MM.1S (cell line): ENCODE measurements around the gene FIBIN.

ENCODE experiments used
- CTCF ChIP-seq: fragments of 300-600 bp; sonication (generic); IDR thresholded peaks from 2 replicates; pipeline ENCODE4 v1.5.1; 2016; ENCODE audit warnings: antibody characterized with exemption, low read length, mixed read lengths
- EZH2 ChIP-seq: fragments of 300-600 bp; sonication (generic); optimal IDR thresholded peaks from 2 replicates; pipeline ENCODE3; 2017; ENCODE audit warnings: low read depth, mild to moderate bottlenecking, antibody characterized with exemption, low read length, mixed read lengths
- EZH2phosphoT487 ChIP-seq: fragments of 300-600 bp; sonication (generic); IDR thresholded peaks from 2 replicates; pipeline ENCODE4 v1.6.1; 2018; ENCODE audit warnings: antibody characterized with exemption, low read length

- no peak for TF ChIP-seq EZH2
- no peak for TF ChIP-seq CTCF
- no peak for TF ChIP-seq EZH2phosphoT487
These were observed 8.9 kb downstream of the FIBIN start for GRCh38 chr11:27002838-27003237.
